Body of pancreas (tissue), 4 donors: ENCODE results near the gene GLRB.

Source experiments
- CTCF ChIP-seq, 7 experiments: fragments of 450-650 bp in 4 of 7; fragments of 200-600 bp in 3 of 7; sonication (generic) in 3 of 7; IDR thresholded peaks; one replicate each; pipeline ENCODE4 v1.5.1; 2016 to 2019; ENCODE audit warnings: antibody characterized with exemption in 7 of 7
- POLR2A ChIP-seq, 3 donors: fragments of 450-650 bp; IDR thresholded peaks; one replicate each; pipeline ENCODE4 v1.6.1; 2016; ENCODE audit warnings: antibody characterized with exemption in 3 of 3, mild to moderate bottlenecking in 2 of 3

- TF ChIP-seq POLR2A (IDR thresholded peaks at IDR 0.05) (no peak), CTCF (IDR thresholded peaks at IDR 0.05) (no peak)
Measured at GRCh38 chr4:157115613-157116335, 39.8 kb downstream of the GLRB start.
